Osteocyte (in vitro differentiated cells): ENCODE data around the gene C10orf53. TPM values are rescaled to one million over a fixed set of nuclear protein-coding genes. Genes with fewer than 3 reads are reported as not detected.

ENCODE experiments used
- DNase-seq: peaks from one replicate; pipeline ENCODE4 v3.0.0; 2021; ENCODE audit warnings: mixed read lengths; ENCODE audit not compliant: unreplicated experiment; ENCODE audit errors: extremely low spot score
- H3K27ac Mint-ChIP-seq: one replicate; pipeline ENCODE4 v1.8.0; 2021; ENCODE audit warnings: mild to moderate bottlenecking, mixed read lengths; ENCODE audit not compliant: unreplicated experiment
- H3K27me3 Mint-ChIP-seq: one replicate; pipeline ENCODE4 v1.8.0; 2021; ENCODE audit warnings: mixed read lengths; ENCODE audit not compliant: unreplicated experiment
- H3K36me3 Mint-ChIP-seq: one replicate; pipeline ENCODE4 v1.8.0; 2021; ENCODE audit warnings: mixed read lengths; ENCODE audit not compliant: unreplicated experiment
- H3K4me1 Mint-ChIP-seq: one replicate; pipeline ENCODE4 v1.8.0; 2021; ENCODE audit warnings: mixed read lengths; ENCODE audit not compliant: unreplicated experiment
- H3K4me3 Mint-ChIP-seq: one replicate; pipeline ENCODE4 v1.8.0; 2021; ENCODE audit warnings: mild to moderate bottlenecking, moderate library complexity, mixed read lengths; ENCODE audit not compliant: unreplicated experiment
- H3K9me3 Mint-ChIP-seq: one replicate; pipeline ENCODE4 v1.8.0; 2021; ENCODE audit warnings: mixed read lengths; ENCODE audit not compliant: unreplicated experiment
- total RNA-seq: library from RNA; stranded (reverse); gene quantifications from 2 replicates; pipeline ENCODE4 v1.2.1, GENCODE V29; 2021
- TF ChIP-seq, protein P1 (sequence below): fragments of 200-600 bp; sonication (generic); IDR thresholded peaks from 2 replicates; pipeline ENCODE4 v1.5.0; 2021; ENCODE audit warnings: antibody characterized with exemption, mild to moderate bottlenecking, moderate library complexity

Gene C10orf53
- total RNA-seq, 1 donor from 2014 or later, result not detected

DNA sequence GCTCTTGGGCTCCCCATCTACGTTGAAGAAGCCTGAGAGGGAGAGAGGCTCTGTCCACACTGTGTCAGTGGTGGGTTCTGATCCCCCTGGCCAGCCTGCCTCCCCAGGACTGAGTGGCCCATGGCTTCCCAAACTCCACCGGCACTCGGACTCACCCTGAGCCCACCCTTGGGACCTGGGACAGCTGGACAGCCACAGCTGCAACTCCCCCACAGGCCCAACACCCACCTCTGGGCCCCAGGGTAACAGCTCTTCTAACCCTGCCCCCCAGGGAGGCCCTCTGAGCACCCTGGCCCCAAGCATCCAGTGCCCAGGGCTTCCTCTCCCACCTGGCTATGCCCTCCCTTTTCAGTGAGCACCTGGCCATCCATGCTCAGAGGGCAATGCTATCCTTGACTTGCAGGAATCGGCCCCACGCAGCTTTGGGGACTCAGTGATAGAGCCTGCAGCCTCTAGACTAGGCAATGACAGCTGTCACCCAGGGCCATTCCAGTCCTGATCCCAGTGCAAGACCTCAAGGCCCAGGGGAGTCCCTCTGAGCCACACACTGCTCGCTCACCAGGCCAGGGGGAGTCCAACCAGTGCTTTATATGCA, 64.7 kb downstream of the C10orf53 start:
- no peak for DNase-seq

DNA sequence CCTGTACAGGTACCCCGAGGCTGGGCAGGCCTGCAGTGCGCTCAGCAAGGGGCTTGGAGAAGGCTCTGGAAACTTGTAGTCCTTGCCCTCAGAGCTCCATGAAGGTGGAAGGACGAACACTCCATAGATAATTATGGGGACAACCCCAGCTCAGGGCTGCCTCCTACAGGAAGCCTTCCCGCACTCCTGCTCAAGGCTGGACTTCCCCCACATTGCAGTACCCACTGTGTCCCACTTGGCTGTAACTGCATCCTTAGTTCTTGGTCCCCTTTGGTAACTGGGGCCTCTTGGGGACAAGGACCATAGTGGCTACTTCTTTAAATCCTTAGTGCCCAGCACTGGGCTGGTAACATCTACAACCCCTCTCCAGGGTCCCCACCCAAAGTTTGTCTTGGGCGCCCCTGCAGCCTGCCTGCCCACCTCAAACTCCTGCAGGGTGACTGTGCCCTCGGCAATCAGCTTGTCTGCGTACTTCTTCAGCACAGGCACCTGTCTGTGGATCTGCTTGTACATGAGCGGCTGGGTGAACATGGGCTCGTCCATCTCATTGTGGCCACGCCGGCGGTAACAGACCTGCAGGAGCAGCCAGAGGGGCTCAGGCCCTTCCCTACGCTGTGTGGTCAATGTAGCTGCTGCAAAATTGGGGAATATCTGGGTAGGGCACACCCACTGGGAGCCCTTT, 65.6 kb downstream of the C10orf53 start:
- peaks cover 6% of the 10 kb centered on the region for H3K27me3 Mint-ChIP-seq
- DNase-seq, result peak; percentile 72
- H3K9me3 Mint-ChIP-seq, result no peaks in the 10 kb centered on the region
- no peaks in the 10 kb centered on the region for H3K36me3 Mint-ChIP-seq
- no peaks in the 10 kb centered on the region for H3K4me1 Mint-ChIP-seq
- H3K4me3 Mint-ChIP-seq, result no peak overlapping the region
- H3K27ac Mint-ChIP-seq, result no peak overlapping the region
- TF ChIP-seq, protein P1, sequence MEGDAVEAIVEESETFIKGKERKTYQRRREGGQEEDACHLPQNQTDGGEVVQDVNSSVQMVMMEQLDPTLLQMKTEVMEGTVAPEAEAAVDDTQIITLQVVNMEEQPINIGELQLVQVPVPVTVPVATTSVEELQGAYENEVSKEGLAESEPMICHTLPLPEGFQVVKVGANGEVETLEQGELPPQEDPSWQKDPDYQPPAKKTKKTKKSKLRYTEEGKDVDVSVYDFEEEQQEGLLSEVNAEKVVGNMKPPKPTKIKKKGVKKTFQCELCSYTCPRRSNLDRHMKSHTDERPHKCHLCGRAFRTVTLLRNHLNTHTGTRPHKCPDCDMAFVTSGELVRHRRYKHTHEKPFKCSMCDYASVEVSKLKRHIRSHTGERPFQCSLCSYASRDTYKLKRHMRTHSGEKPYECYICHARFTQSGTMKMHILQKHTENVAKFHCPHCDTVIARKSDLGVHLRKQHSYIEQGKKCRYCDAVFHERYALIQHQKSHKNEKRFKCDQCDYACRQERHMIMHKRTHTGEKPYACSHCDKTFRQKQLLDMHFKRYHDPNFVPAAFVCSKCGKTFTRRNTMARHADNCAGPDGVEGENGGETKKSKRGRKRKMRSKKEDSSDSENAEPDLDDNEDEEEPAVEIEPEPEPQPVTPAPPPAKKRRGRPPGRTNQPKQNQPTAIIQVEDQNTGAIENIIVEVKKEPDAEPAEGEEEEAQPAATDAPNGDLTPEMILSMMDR, result no peak

More for the DNA sequence above, 64.7 kb downstream of the C10orf53 start:
- TF ChIP-seq, protein P1, result no peak
- Mint-ChIP-seq H3K36me3 (no peaks in the 10 kb centered on the region), H3K9me3 (no peaks in the 10 kb centered on the region), H3K27ac (no peak overlapping the region), H3K27me3 (peaks cover 6% of the 10 kb centered on the region), H3K4me1 (no peaks in the 10 kb centered on the region), H3K4me3 (no peak overlapping the region)

DNA sequence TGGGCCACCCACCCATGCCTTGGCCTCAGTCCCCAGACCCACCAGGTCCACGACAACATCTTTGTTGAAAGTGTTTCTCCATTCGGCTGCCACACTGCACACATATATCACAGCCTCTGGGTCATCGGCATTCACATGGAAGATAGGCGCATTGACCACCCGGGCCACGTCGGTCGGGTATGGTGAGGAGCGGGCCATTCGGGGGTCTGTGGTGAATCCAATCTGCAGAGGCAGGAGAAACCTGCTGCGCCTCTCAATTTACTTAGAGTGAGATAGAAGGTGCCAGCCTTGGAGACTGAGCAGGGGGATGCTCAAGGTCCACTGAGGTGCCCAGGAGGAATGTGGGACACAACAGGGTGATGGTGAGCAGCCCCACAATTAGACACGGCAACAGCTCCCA, 66.3 kb downstream of the C10orf53 start:
- Mint-ChIP-seq H3K4me3 (no peak overlapping the region), H3K27ac (no peak overlapping the region), H3K27me3 (peaks cover 6% of the 10 kb centered on the region), H3K4me1 (no peaks in the 10 kb centered on the region), H3K36me3 (no peaks in the 10 kb centered on the region), H3K9me3 (no peaks in the 10 kb centered on the region)
- DNase-seq, result peak; percentile 72
- TF ChIP-seq, protein P1, result no peak

DNA sequence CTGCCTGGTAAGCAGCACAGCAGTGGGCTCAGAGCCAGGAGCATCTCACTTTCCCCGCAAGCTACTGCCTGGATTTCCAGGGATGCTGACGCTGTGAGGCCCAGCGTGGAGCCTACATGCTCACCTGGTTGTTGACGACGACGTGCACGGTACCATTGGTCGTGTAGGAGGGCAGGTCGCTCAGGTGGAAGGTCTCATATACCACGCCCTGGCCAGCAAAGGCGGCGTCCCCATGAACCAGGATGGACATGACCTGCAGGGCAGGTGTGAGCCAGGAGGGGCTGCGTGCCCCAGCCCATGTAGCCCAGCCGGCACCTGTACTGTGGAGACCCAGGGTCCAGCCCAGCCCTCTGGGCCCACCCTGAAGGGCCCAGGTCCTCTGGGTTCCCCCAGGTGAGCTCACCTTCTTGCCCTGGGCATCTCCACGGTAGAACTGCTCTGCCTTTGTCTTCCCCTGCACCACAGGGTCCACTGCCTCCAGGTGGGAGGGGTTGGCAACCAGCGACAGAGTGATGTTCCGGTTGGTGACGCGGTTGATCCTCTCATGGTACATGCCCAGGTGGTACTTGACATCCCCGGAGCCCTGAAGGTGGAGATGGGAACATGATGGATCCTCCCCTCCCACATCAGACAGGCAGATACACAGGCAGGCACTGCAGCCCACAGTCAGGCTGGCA, 67.3 kb downstream of the C10orf53 start:
- H3K27ac Mint-ChIP-seq, result no peak overlapping the region
- TF ChIP-seq, protein P1, result no peak
- no peaks in the 10 kb centered on the region for H3K9me3 Mint-ChIP-seq
- H3K36me3 Mint-ChIP-seq, result no peaks in the 10 kb centered on the region
- no peaks in the 10 kb centered on the region for H3K4me1 Mint-ChIP-seq
- no peak overlapping the region for H3K4me3 Mint-ChIP-seq
- peak; percentile 82 for DNase-seq
- peaks cover 6% of the 10 kb centered on the region for H3K27me3 Mint-ChIP-seq

Other genes starting within 250 kb of the C10orf53 start
- gene ERCC6, start 140.5 kb upstream of the C10orf53 start, total RNA-seq, result 184 and 187 TPM in 2 replicates
- 0.32 and 0.34 TPM in 2 replicates for gene SLC18A3, start 69.3 kb upstream of the C10orf53 start, total RNA-seq
- gene CHAT, start 65.6 kb upstream of the C10orf53 start, total RNA-seq, result not detected in 2 replicates
- gene OGDHL, start 82.7 kb downstream of the C10orf53 start, total RNA-seq, result 0.86 and 1.7 TPM in 2 replicates